Measurements from ENCODE around the gene PPP2R2C. TPM values are rescaled to one million over a fixed set of nuclear protein-coding genes. Genes with fewer than 3 reads are reported as not detected.
A peak's percentile ranks its signal among the peaks of the same experiment; 100 is the strongest.

PPP2R2C gene
- total RNA-seq, 2 donors from 2014 or later, result not detected

DNA sequence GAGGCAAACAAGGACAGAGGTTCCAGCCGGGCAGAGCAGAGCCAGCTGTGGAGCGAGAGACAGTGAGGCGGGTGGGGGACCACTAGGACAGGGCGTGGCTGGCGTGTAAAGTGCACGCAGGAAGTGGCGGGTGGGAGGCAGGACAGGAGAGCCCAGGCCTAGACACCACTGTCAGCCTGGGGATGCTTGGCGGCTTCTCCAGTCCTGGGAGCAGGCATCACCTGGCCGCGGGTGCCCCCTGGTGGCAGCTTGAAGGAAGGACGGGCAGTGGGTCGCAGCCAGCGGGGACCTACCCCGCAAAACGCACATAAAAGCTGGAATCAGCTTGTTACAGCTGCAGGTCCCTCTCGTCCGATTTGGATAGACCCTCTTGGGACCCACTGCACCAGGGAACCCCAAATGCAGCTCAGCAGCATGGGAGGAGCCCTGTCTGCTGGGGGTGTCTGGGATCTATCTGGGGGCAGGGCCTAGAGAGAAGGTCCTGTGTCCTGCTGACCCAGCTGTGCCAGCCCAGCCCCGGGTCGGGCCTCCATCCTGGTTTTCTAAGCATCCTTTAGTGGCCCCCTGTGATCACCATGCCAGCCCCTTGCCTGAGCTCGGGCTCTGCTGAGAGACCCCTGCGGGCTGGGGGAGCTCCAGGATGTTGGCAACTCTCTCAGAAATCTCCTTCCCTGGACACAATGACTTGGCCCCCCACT, 145.0 kb downstream of the PPP2R2C start:
- Mint-ChIP-seq H3K27ac (no peak overlapping the region), H3K27me3 (peaks cover 20% of the 10 kb centered on the region), H3K9me3 (no peaks in the 10 kb centered on the region), H3K4me3 (no peak overlapping the region), H3K36me3 (ENCODE audit: low read depth) (no peaks in the 10 kb centered on the region), H3K4me1 (no peaks in the 10 kb centered on the region)
- peak; percentile 80 for ATAC-seq (replicated peaks)

DNA sequence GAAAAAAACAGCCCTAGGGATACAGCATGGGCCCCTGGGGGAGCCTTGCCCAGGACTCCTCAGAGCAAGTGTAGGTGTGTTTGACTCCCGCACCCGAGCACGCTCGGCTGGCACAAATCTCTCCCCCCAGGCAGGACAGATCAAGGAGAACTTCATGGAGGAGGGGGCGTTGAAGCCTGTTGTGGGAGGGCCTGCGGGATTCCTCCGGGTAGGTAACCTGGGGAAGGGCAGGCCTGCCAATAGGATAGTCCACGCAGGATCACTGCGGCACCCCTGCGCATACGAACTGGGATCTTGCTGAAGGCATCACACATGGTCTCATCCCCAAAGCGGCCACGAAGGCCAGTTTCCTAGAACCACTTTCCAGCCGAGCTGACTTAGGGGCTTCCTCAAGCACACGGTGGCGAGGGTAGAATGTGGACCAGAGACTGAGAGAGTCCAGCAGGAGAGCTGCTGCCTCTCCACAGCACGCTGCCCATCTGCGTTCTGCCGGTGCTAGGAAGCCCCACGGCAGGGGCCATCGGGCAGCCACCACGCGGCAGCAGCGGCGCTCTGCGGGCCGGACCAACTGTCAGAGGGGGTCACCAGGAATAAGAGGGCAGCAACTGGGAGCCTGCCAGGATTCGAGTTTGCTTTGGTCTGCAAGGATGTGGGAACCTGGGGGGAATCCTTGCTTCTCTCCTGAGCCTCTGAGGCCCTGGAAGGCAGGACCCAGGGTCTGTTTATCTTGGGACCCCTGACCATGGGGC, 145.9 kb downstream of the PPP2R2C start:
- ATAC-seq (replicated peaks), result no peak
- no peaks in the 10 kb centered on the region for H3K9me3 Mint-ChIP-seq
- no peaks in the 10 kb centered on the region for H3K36me3 Mint-ChIP-seq (ENCODE audit: low read depth)
- no peaks in the 10 kb centered on the region for H3K4me1 Mint-ChIP-seq
- peaks cover 20% of the 10 kb centered on the region for H3K27me3 Mint-ChIP-seq
- H3K27ac Mint-ChIP-seq, result no peak overlapping the region
- H3K4me3 Mint-ChIP-seq, result no peak overlapping the region

DNA sequence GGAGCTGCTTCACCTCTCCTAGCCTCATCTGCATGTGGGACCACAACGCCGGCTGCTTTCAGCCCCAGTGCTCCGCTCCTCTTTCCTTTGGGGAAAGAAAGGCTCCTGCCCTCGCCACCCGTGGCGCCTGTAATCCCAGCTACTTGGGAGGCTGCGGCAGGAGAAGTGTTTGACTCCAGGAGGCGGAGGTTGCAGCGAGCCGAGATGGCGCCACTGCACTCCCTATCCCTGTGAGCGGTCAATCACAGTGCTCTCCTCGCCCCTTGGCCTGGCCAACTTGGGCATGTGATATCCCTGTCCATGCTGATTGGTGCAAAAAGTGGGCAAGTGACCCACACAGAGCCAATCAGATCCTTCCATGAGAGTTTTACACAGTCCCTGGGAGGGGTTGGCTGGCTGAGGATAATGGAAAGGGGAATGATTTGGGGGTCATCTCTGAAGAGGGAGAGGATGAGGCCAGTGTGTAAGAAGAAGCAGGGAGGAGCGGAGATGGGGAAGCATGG, 146.6 kb downstream of the PPP2R2C start:
- H3K4me1 Mint-ChIP-seq, result no peaks in the 10 kb centered on the region
- no peak overlapping the region for H3K27ac Mint-ChIP-seq
- peak; percentile 8 for ATAC-seq (replicated peaks)
- H3K4me3 Mint-ChIP-seq, result no peak overlapping the region
- no peaks in the 10 kb centered on the region for H3K9me3 Mint-ChIP-seq
- peaks cover 23% of the 10 kb centered on the region for H3K27me3 Mint-ChIP-seq
- no peaks in the 10 kb centered on the region for H3K36me3 Mint-ChIP-seq (ENCODE audit: low read depth)

DNA sequence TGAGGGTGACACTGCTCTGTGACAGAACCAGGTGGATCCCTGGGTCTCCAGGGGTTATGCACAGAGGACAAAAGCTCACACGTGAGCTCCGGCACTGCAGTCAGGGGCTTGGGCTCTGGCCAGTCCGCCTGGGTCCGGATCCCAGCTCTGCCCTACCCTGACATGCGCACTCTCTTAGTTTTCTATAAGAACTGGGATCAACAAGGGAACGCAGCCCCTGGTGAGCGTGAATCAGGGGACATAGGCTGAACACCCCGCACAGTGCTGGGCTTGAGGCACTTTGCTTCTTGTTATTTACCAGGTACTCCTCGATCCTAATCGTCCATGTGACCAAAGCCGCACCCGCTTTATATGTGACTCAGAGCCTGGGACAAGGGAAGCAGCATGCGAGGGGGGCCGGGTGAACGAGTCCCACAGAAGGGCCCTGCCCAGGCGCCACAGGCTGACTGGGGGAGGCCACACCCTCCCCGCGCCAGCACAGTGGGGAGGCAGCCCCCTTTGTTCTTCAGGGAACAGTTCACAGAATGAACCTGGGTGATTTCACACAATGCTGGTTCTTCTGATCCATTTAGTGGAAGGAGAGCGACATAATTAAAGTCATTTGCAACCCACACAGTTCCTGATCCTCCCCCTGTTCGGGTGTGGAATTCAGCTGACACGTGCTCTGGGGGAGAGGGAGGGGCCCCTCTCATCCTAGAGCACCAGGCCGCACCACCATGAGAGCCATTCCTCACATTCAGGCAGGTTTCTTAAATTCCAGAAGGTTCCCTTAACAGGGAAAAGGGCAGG, 147.2 kb downstream of the PPP2R2C start:
- Mint-ChIP-seq H3K36me3 (ENCODE audit: low read depth) (no peaks in the 10 kb centered on the region), H3K9me3 (no peaks in the 10 kb centered on the region), H3K4me1 (no peaks in the 10 kb centered on the region), H3K27ac (no peak overlapping the region), H3K27me3 (peaks cover 26% of the 10 kb centered on the region), H3K4me3 (no peak overlapping the region)
- ATAC-seq (replicated peaks), result no peak

DNA sequence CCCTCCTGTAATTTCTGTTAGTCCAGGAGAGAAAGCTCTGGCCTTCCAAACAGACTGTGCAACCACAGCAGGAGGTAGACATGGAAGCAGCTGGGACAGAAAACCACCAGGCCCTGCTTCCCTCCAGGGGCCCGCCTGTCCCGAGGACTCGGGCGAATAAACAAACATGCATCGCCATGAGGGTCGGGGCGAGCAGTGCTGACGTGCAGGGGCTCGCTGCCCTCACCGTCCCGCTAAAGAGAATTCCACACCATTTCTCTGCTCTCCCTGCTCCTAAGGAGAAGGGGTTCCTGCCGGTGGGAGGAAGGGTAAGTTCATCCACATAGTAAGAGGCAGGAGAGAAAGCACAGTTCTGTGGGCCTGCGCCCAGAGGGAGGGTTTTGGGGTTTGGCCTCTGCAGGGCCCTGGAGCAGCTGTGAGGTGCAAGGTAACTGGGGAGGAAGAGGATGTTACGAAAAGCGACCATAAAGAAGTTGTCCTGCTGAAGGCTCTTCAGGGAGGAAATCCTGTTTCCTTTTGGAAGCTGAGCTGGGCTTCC, 147.9 kb downstream of the PPP2R2C start:
- Mint-ChIP-seq H3K9me3 (no peaks in the 10 kb centered on the region), H3K27ac (no peak overlapping the region), H3K4me1 (no peaks in the 10 kb centered on the region), H3K27me3 (peaks cover 30% of the 10 kb centered on the region), H3K4me3 (no peak overlapping the region), H3K36me3 (ENCODE audit: low read depth) (no peaks in the 10 kb centered on the region)
- no peak for ATAC-seq (replicated peaks)

DNA sequence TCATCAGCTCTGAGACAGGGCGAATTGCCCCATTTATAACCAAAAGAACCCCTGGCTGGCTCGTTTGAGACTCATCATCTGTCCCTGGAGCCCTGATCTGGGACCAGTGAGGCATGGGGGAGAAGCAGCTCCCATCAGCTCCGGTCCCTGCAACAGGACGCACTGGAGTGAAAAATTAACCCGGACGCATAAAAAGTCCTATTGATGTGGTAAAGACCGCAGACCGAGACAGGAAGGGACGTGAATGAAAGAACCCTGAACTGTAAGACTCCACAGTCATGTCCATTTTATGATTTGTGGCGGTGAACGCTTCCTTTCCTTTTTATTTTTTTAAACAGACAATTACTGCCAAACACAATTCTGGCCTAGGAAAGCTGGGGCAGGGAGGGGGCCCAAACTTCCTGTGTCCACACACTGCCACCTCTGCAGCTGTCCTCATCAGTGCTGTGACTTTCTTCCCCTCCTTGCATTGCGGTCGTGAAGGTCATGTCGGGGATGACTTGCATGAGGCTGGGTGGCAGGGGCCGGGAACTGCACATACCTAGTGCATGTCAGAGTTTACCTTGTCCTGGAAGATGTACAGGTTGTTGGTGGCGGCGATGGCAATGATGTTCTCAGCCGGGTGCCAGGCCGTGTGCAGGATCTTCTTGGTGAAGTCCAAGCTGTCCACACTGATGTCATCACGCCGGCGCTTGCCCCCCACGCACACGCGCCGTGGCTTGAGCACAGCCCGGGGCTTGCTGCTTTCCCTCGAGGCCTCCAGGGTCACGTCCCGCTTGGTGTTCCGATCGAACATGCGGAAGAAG, 149.4 kb downstream of the PPP2R2C start:
- H3K4me1 Mint-ChIP-seq, result no peaks in the 10 kb centered on the region
- no peak overlapping the region for H3K4me3 Mint-ChIP-seq
- no peaks in the 10 kb centered on the region for H3K36me3 Mint-ChIP-seq (ENCODE audit: low read depth)
- ATAC-seq (replicated peaks), result no peak
- H3K27ac Mint-ChIP-seq, result no peak overlapping the region
- peaks cover 33% of the 10 kb centered on the region for H3K27me3 Mint-ChIP-seq
- no peaks in the 10 kb centered on the region for H3K9me3 Mint-ChIP-seq

DNA sequence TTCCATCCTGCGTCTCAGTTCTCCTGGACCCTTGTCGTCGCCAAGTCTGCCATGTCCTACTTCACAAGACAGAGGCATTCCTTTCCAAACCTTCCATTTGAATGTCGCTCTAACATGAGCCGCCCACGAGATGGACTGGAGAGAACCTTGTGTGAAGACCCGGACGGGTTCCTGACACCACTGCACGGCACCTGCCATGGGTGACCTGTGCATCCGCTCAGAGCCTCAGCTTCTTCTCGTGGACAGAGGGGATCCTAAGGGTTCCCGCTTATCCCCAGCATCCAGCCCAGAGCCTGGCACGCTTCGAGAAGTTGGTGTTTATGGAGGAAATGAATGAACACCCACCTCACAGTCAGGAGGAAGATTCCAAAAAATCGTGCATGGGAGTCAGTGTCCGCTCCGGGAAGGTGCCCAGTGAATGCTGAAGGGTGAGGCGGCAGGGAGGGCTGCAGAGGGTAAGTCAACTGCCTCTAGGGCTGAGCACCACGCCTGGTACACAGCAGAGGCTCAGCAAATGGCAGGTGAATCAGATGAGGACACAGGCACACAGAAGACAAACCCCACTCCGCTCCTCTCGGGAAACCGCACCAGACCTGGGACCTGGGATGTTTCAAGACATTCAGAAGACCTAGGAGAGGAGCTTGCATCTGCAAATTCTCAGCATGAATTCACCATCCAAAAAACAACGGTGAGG, 150.2 kb downstream of the PPP2R2C start:
- Mint-ChIP-seq H3K36me3 (ENCODE audit: low read depth) (no peaks in the 10 kb centered on the region), H3K4me1 (no peaks in the 10 kb centered on the region), H3K9me3 (no peaks in the 10 kb centered on the region), H3K4me3 (no peak overlapping the region), H3K27ac (no peak overlapping the region), H3K27me3 (peaks cover 34% of the 10 kb centered on the region)
- no peak for ATAC-seq (replicated peaks)

DNA sequence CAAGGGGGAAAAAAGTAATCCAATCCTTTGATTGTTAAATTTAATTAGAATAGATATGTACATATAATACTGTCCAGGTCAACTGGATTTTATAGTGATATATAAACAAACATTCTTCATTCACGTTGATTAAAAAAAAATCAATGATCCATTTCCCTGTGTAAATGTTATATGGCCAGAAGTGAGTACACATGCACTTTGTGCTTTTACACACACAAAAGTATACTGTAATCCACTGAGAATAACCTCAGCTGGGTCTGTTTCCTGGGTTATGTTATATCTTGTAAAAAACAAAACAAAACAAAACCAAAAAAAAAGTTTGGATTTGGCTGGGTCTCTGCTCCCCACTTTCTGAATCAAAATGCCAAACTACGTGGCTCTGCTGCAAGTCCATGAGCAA, 151.1 kb downstream of the PPP2R2C start:
- ATAC-seq (replicated peaks), result no peak
- Mint-ChIP-seq H3K27me3 (peaks cover 36% of the 10 kb centered on the region), H3K36me3 (ENCODE audit: low read depth) (no peaks in the 10 kb centered on the region), H3K9me3 (no peaks in the 10 kb centered on the region), H3K27ac (no peak overlapping the region), H3K4me3 (no peak overlapping the region), H3K4me1 (no peaks in the 10 kb centered on the region)

DNA sequence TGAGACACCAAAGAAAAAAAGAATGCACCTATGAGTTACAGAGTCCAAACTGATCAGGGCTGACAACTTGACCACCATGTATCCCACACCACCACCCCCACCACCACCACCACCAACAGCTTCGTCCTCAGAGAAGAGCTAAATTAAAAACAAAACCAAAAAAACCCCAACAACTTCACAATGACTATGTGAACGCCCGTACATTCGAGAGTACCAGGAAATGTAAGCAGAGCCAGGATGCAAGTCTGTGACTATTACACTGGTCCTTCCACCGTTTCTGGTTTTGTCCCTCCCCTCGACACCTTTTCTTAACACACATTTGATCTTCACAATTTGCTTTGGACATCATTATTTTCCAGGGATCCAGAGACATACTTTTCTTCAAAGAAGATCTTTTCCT, 151.8 kb downstream of the PPP2R2C start:
- no peaks in the 10 kb centered on the region for H3K36me3 Mint-ChIP-seq (ENCODE audit: low read depth)
- H3K4me3 Mint-ChIP-seq, result no peak overlapping the region
- no peak overlapping the region for H3K27ac Mint-ChIP-seq
- no peaks in the 10 kb centered on the region for H3K4me1 Mint-ChIP-seq
- H3K9me3 Mint-ChIP-seq, result no peaks in the 10 kb centered on the region
- ATAC-seq (replicated peaks), result peak; percentile 49
- H3K27me3 Mint-ChIP-seq, result peaks cover 33% of the 10 kb centered on the region

DNA sequence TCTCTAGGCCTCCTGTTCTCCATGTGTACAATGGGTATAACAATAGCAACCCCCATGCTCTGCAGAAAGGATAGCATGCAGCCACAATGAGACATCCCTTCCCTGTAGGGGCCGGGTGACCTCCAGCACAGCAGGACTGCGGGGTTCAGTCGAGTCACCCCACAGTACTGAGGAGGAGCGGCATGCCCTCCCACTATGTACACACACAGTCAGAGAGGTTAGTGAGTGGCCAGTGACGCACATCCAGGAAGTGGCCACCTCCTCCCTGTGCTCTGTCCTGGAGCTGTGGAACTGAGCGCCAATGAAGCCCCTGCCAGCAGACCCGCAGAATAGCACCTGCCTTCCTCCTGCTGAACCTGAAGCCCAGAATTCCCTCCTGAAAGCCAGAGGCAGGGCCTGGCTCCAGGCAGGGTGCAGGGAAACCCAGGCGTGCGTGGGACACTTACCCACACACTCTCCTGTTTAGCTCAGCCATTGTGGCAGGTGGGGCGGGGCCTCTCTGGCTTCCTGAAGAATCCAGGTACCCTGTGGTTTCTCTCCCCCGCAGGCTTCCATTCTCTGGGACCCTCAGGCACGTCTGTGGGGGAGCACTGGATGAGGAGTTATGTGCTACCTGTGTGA, 152.8 kb downstream of the PPP2R2C start:
- Mint-ChIP-seq H3K4me1 (no peaks in the 10 kb centered on the region), H3K36me3 (ENCODE audit: low read depth) (no peaks in the 10 kb centered on the region), H3K27me3 (peaks cover 31% of the 10 kb centered on the region), H3K4me3 (no peak overlapping the region), H3K27ac (no peak overlapping the region), H3K9me3 (no peaks in the 10 kb centered on the region)
- peak; percentile 39 for ATAC-seq (replicated peaks)

DNA sequence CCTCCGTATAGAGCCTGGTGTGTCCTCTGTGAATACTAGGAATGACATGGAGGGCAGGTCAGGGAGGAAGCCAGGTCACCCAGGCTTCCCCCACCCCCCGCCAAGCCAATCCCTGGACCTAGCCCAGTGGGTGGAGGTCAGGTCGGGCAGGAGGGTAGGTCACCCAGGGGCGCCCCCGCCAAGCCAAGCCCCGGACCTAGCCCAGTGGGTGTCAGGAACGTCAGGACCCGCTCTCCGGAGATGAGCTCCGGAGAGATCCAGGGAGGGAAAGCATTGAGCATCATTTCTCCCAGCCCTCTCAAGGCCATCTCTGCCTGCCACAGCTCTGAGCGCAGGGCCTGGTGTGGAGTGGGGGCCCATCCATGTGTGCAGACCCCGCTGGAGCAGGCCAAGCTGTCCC, 154.2 kb downstream of the PPP2R2C start:
- no peaks in the 10 kb centered on the region for H3K9me3 Mint-ChIP-seq

DNA sequence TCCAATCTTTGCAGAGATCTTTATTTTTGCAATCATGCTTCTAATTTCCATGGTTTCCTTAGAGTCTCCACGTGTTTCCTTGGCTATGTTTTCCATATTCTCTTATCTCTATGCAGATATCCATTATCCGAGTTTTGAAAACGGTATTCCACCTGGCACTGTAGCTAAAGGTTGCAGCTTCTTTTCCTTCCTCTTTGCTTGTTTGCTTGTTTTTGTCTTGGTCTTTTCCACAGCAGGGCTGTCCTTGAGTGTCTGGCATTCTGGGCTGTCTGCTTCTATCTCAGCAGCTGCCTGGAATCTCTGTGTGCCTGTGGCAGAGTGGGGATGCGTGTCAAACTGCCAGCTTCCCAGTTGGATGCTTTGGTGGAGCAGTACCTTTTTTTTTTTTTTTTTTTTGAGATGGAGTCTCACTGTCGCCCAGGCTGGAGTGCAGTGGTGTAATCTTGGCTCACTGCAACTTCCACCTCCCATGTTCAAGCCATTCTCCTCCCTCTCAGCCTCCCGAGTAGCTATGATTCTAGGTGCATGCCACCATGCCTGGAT, 155.9 kb downstream of the PPP2R2C start:
- no peak for ATAC-seq (replicated peaks)
- H3K36me3 Mint-ChIP-seq (ENCODE audit: low read depth), result no peaks in the 10 kb centered on the region
- no peak overlapping the region for H3K4me3 Mint-ChIP-seq
- no peak overlapping the region for H3K27ac Mint-ChIP-seq
- H3K9me3 Mint-ChIP-seq, result no peaks in the 10 kb centered on the region
- H3K4me1 Mint-ChIP-seq, result no peaks in the 10 kb centered on the region
- peaks cover 46% of the 10 kb centered on the region for H3K27me3 Mint-ChIP-seq

More for the DNA sequence above, 154.2 kb downstream of the PPP2R2C start:
- Mint-ChIP-seq H3K27me3 (peaks cover 35% of the 10 kb centered on the region), H3K27ac (no peak overlapping the region), H3K4me1 (no peaks in the 10 kb centered on the region), H3K36me3 (ENCODE audit: low read depth) (no peaks in the 10 kb centered on the region), H3K4me3 (no peak overlapping the region)
- ATAC-seq (replicated peaks), result no peak

DNA sequence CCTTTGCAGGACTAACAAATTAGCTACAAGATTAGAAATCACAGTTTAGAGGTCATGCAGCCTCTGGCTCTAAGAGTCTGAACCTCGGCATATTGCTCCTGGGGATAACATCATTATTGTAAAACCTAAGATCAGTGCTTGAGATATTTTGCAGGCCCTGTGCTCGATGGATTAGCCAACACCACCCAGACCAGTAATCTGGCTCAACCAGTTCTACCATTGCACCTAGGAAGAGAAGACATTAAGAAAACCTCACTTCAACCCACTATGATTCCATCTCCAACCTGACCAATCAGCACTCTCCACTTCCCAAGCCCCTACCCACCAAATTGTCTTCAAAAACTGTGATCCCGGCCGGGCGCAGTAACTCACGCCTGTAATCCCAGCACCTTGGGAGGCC, 159.2 kb downstream of the PPP2R2C start:
- ATAC-seq (replicated peaks), result no peak
- H3K27ac Mint-ChIP-seq, result no peak overlapping the region
- H3K4me3 Mint-ChIP-seq, result no peak overlapping the region
- H3K4me1 Mint-ChIP-seq, result no peaks in the 10 kb centered on the region
- no peaks in the 10 kb centered on the region for H3K9me3 Mint-ChIP-seq
- H3K27me3 Mint-ChIP-seq, result peaks cover 51% of the 10 kb centered on the region
- H3K36me3 Mint-ChIP-seq (ENCODE audit: low read depth), result no peaks in the 10 kb centered on the region

Data from activated T-helper 17 cell treated with anti-CD3 and anti-CD28 coated beads, Interleukin-2, amount 50 U/mL, for 72 hours (primary cell).